Thyroid gland (tissue), 4 donors: ENCODE results near the gene STUB1. TPM values are rescaled to one million over a fixed set of nuclear protein-coding genes. Genes with fewer than 3 reads are reported as not detected.

Experiments
- DNase-seq, 2 donors: peaks; one replicate each; pipeline ENCODE4 v3.0.0-alpha.2; 2019
- H3K27ac ChIP-seq, 3 donors: fragments of 200-600 bp; sonication (generic); 1 replicate in 2 of 3; 2 replicates in 1 of 3; pipeline ENCODE4 v1.5.1; 2016 to 2019; ENCODE audit warnings: mild to moderate bottlenecking in 1 of 3, moderate library complexity in 1 of 3
- H3K27me3 ChIP-seq: fragments of 200-600 bp; sonication (generic); one replicate; pipeline ENCODE4 v1.5.1; 2019
- H3K36me3 ChIP-seq, 2 donors: fragments of 200-600 bp; sonication (generic); one replicate each; pipeline ENCODE4 v1.5.1; 2016 to 2019
- H3K4me1 ChIP-seq, 2 donors: fragments of 200-600 bp; sonication (generic); one replicate each; pipeline ENCODE4 v1.5.1; 2017 to 2019
- H3K4me3 ChIP-seq, 3 donors: fragments of 200-600 bp; sonication (generic); replicated peaks in 1 of 3; 1 replicate in 2 of 3; 2 replicates in 1 of 3; pipeline ENCODE4 v1.5.1; 2016; ENCODE audit warnings: mild to moderate bottlenecking in 1 of 3
- H3K9me3 ChIP-seq: fragments of 200-600 bp; sonication (generic); one replicate; pipeline ENCODE4 v1.5.1; 2017
- CTCF ChIP-seq, 6 experiments: fragments of 200-600 bp in 3 of 6; fragments of 450-650 bp in 3 of 6; sonication (generic) in 3 of 6; IDR thresholded peaks; one replicate each; pipeline ENCODE4 v1.5.1; 2016 to 2019; ENCODE audit warnings: antibody characterized with exemption in 6 of 6, mild to moderate bottlenecking in 2 of 6, inconsistent platforms in 1 of 6, moderate library complexity in 1 of 6
- POLR2A ChIP-seq, 2 donors: fragments of 450-650 bp; IDR thresholded peaks; one replicate each; pipeline ENCODE4 v1.6.1; 2017; ENCODE audit warnings: antibody characterized with exemption in 2 of 2, mild to moderate bottlenecking in 2 of 2, moderate library complexity in 1 of 2
- WGBS, 2 donors: methylation state at CpG; one replicate each; pipeline ENCODE4 v1.1.5; 2017; 5-methylcytosine and 5-hydroxymethylcytosine counted together
- intact Hi-C: fragments of 100-400 bp; cut with DNase I; formaldehyde crosslinking; loops from one replicate; pipeline ENCODE4 v1.15.1; 2023
- total RNA-seq, 4 donors: library from RNA; depleted of rRNA; stranded (reverse); fragments of >200 nt; gene quantifications; one replicate each; pipeline ENCODE4 v1.2.3, GENCODE V29; 2016

Gene STUB1
- total RNA-seq, 4 donors from 2014 or later, result 134 to 206 (median 162) TPM

GRCh38 chr16:714558-715476 lies 34.6 kb downstream of the STUB1 start, which contains the start of gene METRN:
TSS of gene METRN (plus strand) at chr16:715118. CDS start at chr16:715290, 172 bp downstream.
- Histone ChIP-seq H3K27ac (no peak within 1 kb of the TSS), H3K36me3 (no peaks in the 10 kb centered on the region), H3K27me3 (no peaks in the 10 kb centered on the region), H3K4me3 (peak within 1 kb of the TSS; percentile 53 to 57 (median 53)), H3K4me1 (peaks cover 17 to 39% of the 10 kb centered on the region in 2 donors), H3K9me3 (no peaks in the 10 kb centered on the region)
- intact Hi-C loops, result loop anchor here (10.0 kb wide), 1 partner anchor 340 kb away; no protein-coding TSS in a partner anchor
- 14 to 33% methylated on average over 3 to 15 of the region's 108 CpGs for WGBS, 2 donors
- TF ChIP-seq POLR2A (IDR thresholded peaks at IDR 0.05), result peak in 1 of 2 donors; percentile 46
- TF ChIP-seq CTCF (IDR thresholded peaks at IDR 0.05), result no peak
- DNase-seq, result peak; percentile 94 to 96

GRCh38 chr16:715477-716199 lies 35.4 kb downstream of the STUB1 start:
- intact Hi-C loops, result loop anchor here (10.0 kb wide), 1 partner anchor 339 kb away; no protein-coding TSS in a partner anchor
- H3K4me3 ChIP-seq, result peak overlapping the region; percentile 53 to 57 (median 53)
- no peak overlapping the region for H3K27ac ChIP-seq

GRCh38 chr16:716200-716568 lies 36.0 kb downstream of the STUB1 start:
- WGBS, 2 donors, result 13% methylated on average over 11 of the region's 12 CpGs; no CpG with 5 or more reads in 1 of the 2 donors
- peak overlapping the region in 1 of 3 donors; percentile 57 for H3K4me3 ChIP-seq
- no peaks in the 10 kb centered on the region for H3K36me3 ChIP-seq
- DNase-seq, result peak; percentile 71 to 81
- H3K27ac ChIP-seq, result no peak overlapping the region
- no peaks in the 10 kb centered on the region for H3K27me3 ChIP-seq
- H3K4me1 ChIP-seq, result peaks cover 23 to 46% of the 10 kb centered on the region in 2 donors
- H3K9me3 ChIP-seq, result no peaks in the 10 kb centered on the region
- no peak for TF ChIP-seq POLR2A (IDR thresholded peaks at IDR 0.05)
- TF ChIP-seq CTCF (IDR thresholded peaks at IDR 0.05), result no peak
- intact Hi-C loops, result loop anchor here (10.0 kb wide), 1 partner anchor 339 kb away; no protein-coding TSS in a partner anchor

More at GRCh38 chr16:715477-716199, 35.4 kb downstream of the STUB1 start:
- Histone ChIP-seq H3K9me3 (no peaks in the 10 kb centered on the region), H3K36me3 (no peaks in the 10 kb centered on the region), H3K4me1 (peaks cover 23 to 46% of the 10 kb centered on the region in 2 donors), H3K27me3 (no peaks in the 10 kb centered on the region)
- 0 to 3% methylated on average over 2 to 19 of the region's 74 CpGs for WGBS, 2 donors
- peak in 1 of 2 donors; percentile 35 for DNase-seq
- TF ChIP-seq CTCF (IDR thresholded peaks at IDR 0.05) (peak in 1 of 6 experiments; percentile 8), POLR2A (IDR thresholded peaks at IDR 0.05) (no peak)

GRCh38 chr16:716768-717325 lies 36.6 kb downstream of the STUB1 start:
- H3K4me3 ChIP-seq, result no peak overlapping the region
- DNase-seq, result no peak
- intact Hi-C loops, result loop anchor here (10.0 kb wide), 1 partner anchor 338 kb away; no protein-coding TSS in a partner anchor
- H3K9me3 ChIP-seq, result no peaks in the 10 kb centered on the region
- 89 to 93% methylated on average over 17 to 22 of the region's 29 CpGs for WGBS, 2 donors
- peaks cover 28 to 51% of the 10 kb centered on the region in 2 donors for H3K4me1 ChIP-seq
- H3K36me3 ChIP-seq, result no peaks in the 10 kb centered on the region
- TF ChIP-seq POLR2A (IDR thresholded peaks at IDR 0.05), result no peak
- TF ChIP-seq CTCF (IDR thresholded peaks at IDR 0.05), result no peak
- no peak overlapping the region for H3K27ac ChIP-seq
- H3K27me3 ChIP-seq, result no peaks in the 10 kb centered on the region
